H9 (cell line): ENCODE measurements around the gene KRTAP11-1. TPM values are rescaled to one million over a fixed set of nuclear protein-coding genes. Genes with fewer than 3 reads are reported as not detected.

ENCODE experiments used
- DNase-seq: peaks from one replicate; pipeline ENCODE4 v3.0.0-alpha.2; 2017
- H2AFZ ChIP-seq: one replicate; pipeline ENCODE4 v1.6.1; 2013; ENCODE audit warnings: mild to moderate bottlenecking, low read length, control low read depth, moderate library complexity
- H2AK5ac ChIP-seq: 2 replicates; pipeline ENCODE4 v1.6.1; 2013; ENCODE audit warnings: low read length, control low read depth, mixed read lengths; ENCODE audit not compliant: insufficient read length
- H2BK120ac ChIP-seq: one replicate; pipeline ENCODE4 v1.6.1; 2013; ENCODE audit warnings: low read depth, mild to moderate bottlenecking, low read length, control low read depth, inconsistent platforms; ENCODE audit not compliant: poor library complexity, severe bottlenecking
- H2BK12ac ChIP-seq: 2 replicates; pipeline ENCODE4 v1.6.1; 2013; ENCODE audit warnings: low read length, control low read depth, mixed read lengths, low read depth; ENCODE audit not compliant: insufficient read length
- H2BK15ac ChIP-seq: 2 replicates; pipeline ENCODE4 v1.6.1; 2013; ENCODE audit warnings: low read depth, low read length, control low read depth
- H2BK20ac ChIP-seq: one replicate; pipeline ENCODE4 v1.6.1; 2013; ENCODE audit warnings: low read depth, mild to moderate bottlenecking, low read length, control low read depth, inconsistent platforms; ENCODE audit not compliant: poor library complexity, severe bottlenecking
- H2BK5ac ChIP-seq: 2 replicates; pipeline ENCODE4 v1.6.1; 2013; ENCODE audit warnings: low read length, control low read depth, mixed read lengths; ENCODE audit not compliant: insufficient read length
- H3K14ac ChIP-seq: 2 replicates; pipeline ENCODE4 v1.6.1; 2013; ENCODE audit warnings: low read length, control low read depth; ENCODE audit not compliant: insufficient read depth
- H3K18ac ChIP-seq: 2 replicates; pipeline ENCODE4 v1.6.1; 2013; ENCODE audit warnings: low read depth, mild to moderate bottlenecking, mixed read lengths, low read length, control low read depth; ENCODE audit not compliant: insufficient read length
- H3K23ac ChIP-seq: 2 replicates; pipeline ENCODE4 v1.6.1; 2013; ENCODE audit warnings: low read length, control low read depth, mixed read lengths, low read depth; ENCODE audit not compliant: insufficient read length
- H3K23me2 ChIP-seq: 2 replicates; pipeline ENCODE4 v1.6.1; 2013; ENCODE audit warnings: low read depth, mild to moderate bottlenecking, mixed read lengths, low read length, control low read depth; ENCODE audit not compliant: insufficient read length, poor library complexity, severe bottlenecking
- H3K27ac ChIP-seq: 2 replicates; pipeline ENCODE4 v1.5.1; 2013; ENCODE audit warnings: low read length, control low read depth, mixed read lengths, low read depth; ENCODE audit not compliant: insufficient read length
- H3K27me3 ChIP-seq: 2 replicates; pipeline ENCODE4 v1.6.1; 2013; ENCODE audit warnings: low read length, control low read depth, inconsistent platforms; ENCODE audit not compliant: insufficient read depth
- H3K4ac ChIP-seq: 2 replicates; pipeline ENCODE4 v1.6.1; 2013; ENCODE audit warnings: low read depth, mild to moderate bottlenecking, control low read depth, inconsistent platforms, low read length, moderate library complexity
- H3K4me1 ChIP-seq: 2 replicates; pipeline ENCODE4 v1.6.1; 2013; ENCODE audit warnings: low read length, control low read depth, inconsistent platforms; ENCODE audit not compliant: insufficient read depth
- H3K4me2 ChIP-seq: 2 replicates; pipeline ENCODE4 v1.6.1; 2013; ENCODE audit warnings: low read length, control low read depth, mixed read lengths; ENCODE audit not compliant: insufficient read length, insufficient read depth
- H3K56ac ChIP-seq: 2 replicates; pipeline ENCODE4 v1.6.1; 2013; ENCODE audit warnings: low read depth, mild to moderate bottlenecking, mixed read lengths, low read length, control low read depth; ENCODE audit not compliant: insufficient read length
- H3K79me1 ChIP-seq: 2 replicates; pipeline ENCODE4 v1.6.1; 2013; ENCODE audit warnings: low read depth, mild to moderate bottlenecking, moderate library complexity, low read length, control low read depth, inconsistent platforms; ENCODE audit not compliant: insufficient read depth, poor library complexity, severe bottlenecking
- H3K79me2 ChIP-seq: 2 replicates; pipeline ENCODE4 v1.6.1; 2013; ENCODE audit warnings: low read length, control low read depth, inconsistent platforms; ENCODE audit not compliant: insufficient read depth
- H3K9ac ChIP-seq: 2 replicates; pipeline ENCODE4 v1.6.1; 2013; ENCODE audit warnings: low read length, control low read depth, mixed read lengths; ENCODE audit not compliant: insufficient read length; ENCODE audit errors: extremely low read depth
- H3K9me3 ChIP-seq: one replicate; pipeline ENCODE4 v1.6.1; 2013; ENCODE audit warnings: low read depth, low read length, inconsistent platforms; ENCODE audit not compliant: control insufficient read depth
- H3T11ph ChIP-seq: one replicate; pipeline ENCODE4 v1.6.1; 2013; ENCODE audit warnings: mild to moderate bottlenecking, low read length, control low read depth, inconsistent platforms
- H4K20me1 ChIP-seq: one replicate; pipeline ENCODE4 v1.6.1; 2013; ENCODE audit not compliant: control insufficient read depth, insufficient read length, insufficient read depth
- H4K5ac ChIP-seq: 2 replicates; pipeline ENCODE4 v1.6.1; 2013; ENCODE audit warnings: low read depth, mild to moderate bottlenecking, mixed read lengths, low read length, control low read depth; ENCODE audit not compliant: insufficient read length
- H4K8ac ChIP-seq: replicated peaks from 2 replicates; pipeline ENCODE4 v1.6.1; 2013; ENCODE audit warnings: low read length, control low read depth, mixed read lengths, low read depth; ENCODE audit not compliant: insufficient read length
- H4K91ac ChIP-seq: 2 replicates; pipeline ENCODE4 v1.6.1; 2013; ENCODE audit warnings: low read depth, mild to moderate bottlenecking, moderate library complexity, mixed read lengths, low read length, control low read depth; ENCODE audit not compliant: insufficient read length
- H3K27ac Mint-ChIP-seq, 3 experiments: 2 replicates in 2 of 3; 3 replicates in 1 of 3; pipeline ENCODE4 v1.8.0; 2020 to 2021; ENCODE audit warnings: mixed read lengths in 3 of 3, mild to moderate bottlenecking in 1 of 3, moderate library complexity in 1 of 3
- H3K27me3 Mint-ChIP-seq: 2 replicates; pipeline ENCODE4 v1.8.0; 2021; ENCODE audit warnings: low read depth, mild to moderate bottlenecking, moderate library complexity, mixed read lengths
- H3K36me3 Mint-ChIP-seq, 3 experiments: 2 replicates in 2 of 3; 3 replicates in 1 of 3; pipeline ENCODE4 v1.8.0; 2020 to 2021; ENCODE audit warnings: low read depth in 3 of 3, mixed read lengths in 3 of 3; ENCODE audit not compliant: insufficient read depth in 1 of 3
- H3K4me1 Mint-ChIP-seq, 2 experiments: 2 replicates each; pipeline ENCODE4 v1.8.0; 2020; ENCODE audit warnings: mixed read lengths in 2 of 2
- H3K4me3 Mint-ChIP-seq, 2 experiments: 2 replicates in 1 of 2; 3 replicates in 1 of 2; pipeline ENCODE4 v1.8.0; 2020 to 2021; ENCODE audit warnings: mild to moderate bottlenecking in 2 of 2, mixed read lengths in 2 of 2, moderate library complexity in 1 of 2
- H3K9me3 Mint-ChIP-seq, 2 experiments: 2 replicates in 1 of 2; 3 replicates in 1 of 2; pipeline ENCODE4 v1.8.0; 2020; ENCODE audit warnings: mild to moderate bottlenecking in 2 of 2, mixed read lengths in 2 of 2, moderate library complexity in 1 of 2
- CTCF ChIP-seq: fragments of 200-600 bp; sonication (generic); conservative IDR thresholded peaks from 3 replicates; pipeline ENCODE4 v1.8.0; 2021; ENCODE audit warnings: antibody characterized with exemption, mild to moderate bottlenecking
- WGBS: extraction: QIAGEN DNeasy Blood & Tissue Kit; methylation state at CpG from one replicate; pipeline ENCODE4 v1.1.7; 2013; ENCODE audit warnings: missing lambda C conversion rate, low lambda C conversion rate, mixed read lengths; ENCODE audit not compliant: insufficient read length; ENCODE audit errors: extremely low coverage; 5-methylcytosine and 5-hydroxymethylcytosine counted together
- total RNA-seq: library from RNA; stranded (reverse); gene quantifications from 2 replicates; pipeline ENCODE4 v1.2.1, GENCODE V29; 2021

The KRTAP11-1 gene
- total RNA-seq, 1 experiment from 2014 or later = not detected

- Histone ChIP-seq H4K5ac (no peak overlapping the region), H2BK20ac (no peak overlapping the region), H3K23me2 (no peaks in the 10 kb centered on the region), H3K18ac (no peak overlapping the region), H3K27ac (no peak overlapping the region), H3K79me1 (no peaks in the 10 kb centered on the region), H3K9ac (no peak overlapping the region), H3K9me3 (no peaks in the 10 kb centered on the region), H3K79me2 (no peaks in the 10 kb centered on the region), H2BK15ac (no peak overlapping the region), H2BK120ac (no peak overlapping the region), H2AK5ac (no peak overlapping the region), H4K91ac (no peak overlapping the region), H3K14ac (no peak overlapping the region), H3K4me1 (no peaks in the 10 kb centered on the region), H3K23ac (no peak overlapping the region), H4K8ac (no peak overlapping the region), H2BK12ac (no peak overlapping the region), H3K4ac (no peak overlapping the region), H4K20me1 (no peaks in the 10 kb centered on the region), H2BK5ac (no peak overlapping the region), H3K27me3 (no peaks in the 10 kb centered on the region; the same call in 1 of the 2 replicates), H3K4me2 (no peak overlapping the region), H2AFZ (no peak overlapping the region), H3T11ph (no peak overlapping the region), H3K56ac (no peak overlapping the region)
- Mint-ChIP-seq H3K36me3 (no peaks in the 10 kb centered on the region), H3K27ac (no peak overlapping the region; a peak in 1 of 7 replicates), H3K9me3 (no peaks in the 10 kb centered on the region; a peak in 1 of 5 replicates), H3K27me3 (peaks cover 3% of the 10 kb centered on the region), H3K4me1 (no peaks in the 10 kb centered on the region), H3K4me3 (no peak overlapping the region)
- WGBS = no CpG with 5 or more reads among the region's 6 CpGs
- no peak for TF ChIP-seq CTCF
- no peak for DNase-seq
These were observed 42.8 kb downstream of the KRTAP11-1 start for GRCh38 chr21:30838536-30838935.
